ENCODE results near the gene OTOA. TPM values are rescaled to one million over a fixed set of nuclear protein-coding genes. Genes with fewer than 3 reads are reported as not detected.

Gene OTOA
- total RNA-seq, 1 experiment from 2014 or later, result 0.11 TPM

DNA sequence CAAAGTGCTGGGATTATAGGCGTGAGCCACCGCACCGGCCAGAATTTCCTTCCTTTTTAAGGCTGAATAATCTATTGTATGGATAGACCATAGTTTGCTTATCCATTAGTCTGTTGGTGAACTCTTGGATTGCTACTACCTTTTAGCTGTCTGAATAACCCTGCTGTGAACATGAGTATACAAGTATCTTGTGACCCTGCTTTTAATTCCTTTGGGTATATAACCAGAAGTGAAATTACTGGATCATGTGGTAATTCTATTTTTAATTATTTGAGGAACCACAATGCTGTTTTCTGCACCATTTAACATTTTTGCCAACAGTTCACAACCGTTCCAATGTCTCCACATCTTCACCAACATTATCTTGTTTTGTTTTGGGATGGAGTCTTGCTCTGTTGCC, 4.6 kb upstream of the OTOA start:
- H2BK120ac ChIP-seq (ENCODE audit: low read depth, low read length, poor library complexity, severe bottlenecking), result no peak overlapping the region
- no peak for DNase-seq
- no peak overlapping the region for H3K14ac ChIP-seq (ENCODE audit: insufficient read depth, low read length)
- Mint-ChIP-seq H3K4me1 (peaks cover 1 to 9% of the 10 kb centered on the region in 2 experiments; a peak in 2 of 4 replicates), H3K27ac (no peak overlapping the region), H3K36me3 (ENCODE audit: insufficient read depth in 1 of 3, low read depth in 3 of 3) (peaks cover 0 to 7% (median 2%) of the 10 kb centered on the region in 3 experiments; a peak in 3 of 7 replicates), H3K4me3 (no peak overlapping the region), H3K9me3 (no peaks in the 10 kb centered on the region), H3K27me3 (ENCODE audit: low read depth) (peaks cover 6% of the 10 kb centered on the region)
- H3K27ac ChIP-seq (ENCODE audit: insufficient read length, low read depth, low read length), result no peak overlapping the region
- H3K27me3 ChIP-seq (ENCODE audit: insufficient read depth, low read length), result no peaks in the 10 kb centered on the region
- H3K56ac ChIP-seq (ENCODE audit: insufficient read length, low read depth, low read length), result no peak overlapping the region
- H3K4me1 ChIP-seq (ENCODE audit: insufficient read depth, low read length), result peaks cover 2% of the 10 kb centered on the region; the same call in 1 of the 2 replicates
- H3K4me2 ChIP-seq (ENCODE audit: insufficient read depth, insufficient read length, low read length), result no peak overlapping the region
- no peaks in the 10 kb centered on the region for H4K20me1 ChIP-seq (ENCODE audit: control insufficient read depth, insufficient read depth, insufficient read length)
- H3K9me3 ChIP-seq (ENCODE audit: control insufficient read depth, low read depth, low read length), result no peaks in the 10 kb centered on the region
- H3K23me2 ChIP-seq (ENCODE audit: insufficient read length, low read depth, low read length, poor library complexity, severe bottlenecking), result no peaks in the 10 kb centered on the region
- H3T11ph ChIP-seq (ENCODE audit: low read length), result no peak overlapping the region
- no peak overlapping the region for H2BK20ac ChIP-seq (ENCODE audit: low read depth, low read length, poor library complexity, severe bottlenecking)
- no peak overlapping the region for H3K9ac ChIP-seq (ENCODE audit: extremely low read depth, insufficient read length, low read length)
- no peak overlapping the region for H3K4ac ChIP-seq (ENCODE audit: low read depth, low read length)
- H3K79me1 ChIP-seq (ENCODE audit: insufficient read depth, low read depth, low read length, poor library complexity, severe bottlenecking), result no peaks in the 10 kb centered on the region
- no peak overlapping the region for H4K5ac ChIP-seq (ENCODE audit: insufficient read length, low read depth, low read length)
- no peak overlapping the region for H2BK15ac ChIP-seq (ENCODE audit: low read depth, low read length)
- TF ChIP-seq, protein P1, sequence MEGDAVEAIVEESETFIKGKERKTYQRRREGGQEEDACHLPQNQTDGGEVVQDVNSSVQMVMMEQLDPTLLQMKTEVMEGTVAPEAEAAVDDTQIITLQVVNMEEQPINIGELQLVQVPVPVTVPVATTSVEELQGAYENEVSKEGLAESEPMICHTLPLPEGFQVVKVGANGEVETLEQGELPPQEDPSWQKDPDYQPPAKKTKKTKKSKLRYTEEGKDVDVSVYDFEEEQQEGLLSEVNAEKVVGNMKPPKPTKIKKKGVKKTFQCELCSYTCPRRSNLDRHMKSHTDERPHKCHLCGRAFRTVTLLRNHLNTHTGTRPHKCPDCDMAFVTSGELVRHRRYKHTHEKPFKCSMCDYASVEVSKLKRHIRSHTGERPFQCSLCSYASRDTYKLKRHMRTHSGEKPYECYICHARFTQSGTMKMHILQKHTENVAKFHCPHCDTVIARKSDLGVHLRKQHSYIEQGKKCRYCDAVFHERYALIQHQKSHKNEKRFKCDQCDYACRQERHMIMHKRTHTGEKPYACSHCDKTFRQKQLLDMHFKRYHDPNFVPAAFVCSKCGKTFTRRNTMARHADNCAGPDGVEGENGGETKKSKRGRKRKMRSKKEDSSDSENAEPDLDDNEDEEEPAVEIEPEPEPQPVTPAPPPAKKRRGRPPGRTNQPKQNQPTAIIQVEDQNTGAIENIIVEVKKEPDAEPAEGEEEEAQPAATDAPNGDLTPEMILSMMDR (conservative IDR thresholded peaks at IDR 0.05), result no peak
- H2BK5ac ChIP-seq (ENCODE audit: insufficient read length, low read length), result no peak overlapping the region
- H3K18ac ChIP-seq (ENCODE audit: insufficient read length, low read depth, low read length), result no peak overlapping the region
- no CpG with 5 or more reads among the region's 4 CpGs for WGBS (ENCODE audit: extremely low coverage, insufficient read length, low lambda C conversion rate)
- H3K23ac ChIP-seq (ENCODE audit: insufficient read length, low read depth, low read length), result no peak overlapping the region
- no peak overlapping the region for H2BK12ac ChIP-seq (ENCODE audit: insufficient read length, low read depth, low read length)
- H4K91ac ChIP-seq (ENCODE audit: insufficient read length, low read depth, low read length), result no peak overlapping the region
- H2AK5ac ChIP-seq (ENCODE audit: insufficient read length, low read length), result no peak overlapping the region
- H4K8ac ChIP-seq (replicated peaks; ENCODE audit: insufficient read length, low read depth, low read length), result no peak overlapping the region
- H3K79me2 ChIP-seq (ENCODE audit: insufficient read depth, low read length), result no peaks in the 10 kb centered on the region
- H2AFZ ChIP-seq (ENCODE audit: low read length), result no peak overlapping the region

Measured in H9 (cell line).